Neural cell (in vitro differentiated cells): ENCODE measurements around the gene VPS26B. TPM values are rescaled to one million over a fixed set of nuclear protein-coding genes. Genes with fewer than 3 reads are reported as not detected.

Experiments
- H2AFZ ChIP-seq: fragments of 200-600, 300-800 bp; sonication (generic), shearing (Covaris generic); 2 replicates; pipeline ENCODE4 v1.6.0; 2014; ENCODE audit warnings: low read depth, mild to moderate bottlenecking, antibody characterized with exemption, low read length, moderate library complexity
- H3F3A ChIP-seq: fragments of 200-600 bp; shearing (Covaris generic); 2 replicates; pipeline ENCODE4 v1.6.1; 2016; ENCODE audit warnings: mild to moderate bottlenecking, moderate library complexity, mixed read lengths, antibody characterized with exemption, low read length; ENCODE audit not compliant: insufficient read depth, poor library complexity, severe bottlenecking
- H3K27ac ChIP-seq: fragments of 200-600, 300-800 bp; sonication (generic), shearing (Covaris generic); 2 replicates; pipeline ENCODE4 v1.5.1; 2014; ENCODE audit warnings: mild to moderate bottlenecking, low read length, moderate library complexity
- H3K27me3 ChIP-seq: fragments of 300-800, 200-600 bp; sonication (generic), shearing (Covaris generic); 2 replicates; pipeline ENCODE4 v1.6.0; 2014; ENCODE audit warnings: mild to moderate bottlenecking, low read depth, low read length, moderate library complexity; ENCODE audit not compliant: insufficient read depth
- H3K36me3 ChIP-seq: fragments of 300-800, 200-600 bp; sonication (generic), shearing (Covaris generic); 2 replicates; pipeline ENCODE4 v1.5.1; 2014; ENCODE audit warnings: mild to moderate bottlenecking, antibody characterized with exemption, low read length, moderate library complexity; ENCODE audit not compliant: insufficient read depth
- H3K4me2 ChIP-seq: fragments of 300-800, 200-600 bp; sonication (generic), shearing (Covaris generic); 2 replicates; pipeline ENCODE4 v1.6.0; 2014; ENCODE audit warnings: mild to moderate bottlenecking, low read length
- H3K4me3 ChIP-seq: fragments of 300-800, 200-600 bp; sonication (generic), shearing (Covaris generic); 2 replicates; pipeline ENCODE4 v1.5.1; 2014; ENCODE audit warnings: mild to moderate bottlenecking, low read length, moderate library complexity
- H3K79me2 ChIP-seq: fragments of 200-600 bp; shearing (Covaris generic); replicated peaks from 2 replicates; pipeline ENCODE4 v1.6.0; 2014; ENCODE audit warnings: mild to moderate bottlenecking, low read length, moderate library complexity; ENCODE audit not compliant: insufficient read depth
- H3K9ac ChIP-seq: fragments of 300-800, 200-600 bp; sonication (generic), shearing (Covaris generic); 2 replicates; pipeline ENCODE4 v1.6.1; 2016; ENCODE audit warnings: mild to moderate bottlenecking, low read length, mixed read lengths
- H3K9me2 ChIP-seq: fragments of 200-600 bp; shearing (Covaris generic); 2 replicates; pipeline ENCODE4 v1.6.1; 2016; ENCODE audit warnings: mild to moderate bottlenecking, low read length, mixed read lengths; ENCODE audit not compliant: insufficient read depth
- H3K9me3 ChIP-seq: fragments of 200-600, 300-800 bp; sonication (generic), shearing (Covaris generic); 2 replicates; pipeline ENCODE4 v1.6.1; 2016; ENCODE audit warnings: mild to moderate bottlenecking, mixed run types, low read length, moderate library complexity, mixed read lengths
- H4K20me1 ChIP-seq: fragments of 200-600 bp; shearing (Covaris generic); 2 replicates; pipeline ENCODE4 v1.6.1; 2016; ENCODE audit warnings: mild to moderate bottlenecking, mixed run types; ENCODE audit not compliant: insufficient read depth
- EZH2 ChIP-seq: fragments of 200-600, 300-800 bp; shearing (Covaris generic), sonication (generic); IDR thresholded peaks from 2 replicates; pipeline ENCODE4 v1.6.1; 2014; ENCODE audit warnings: antibody characterized with exemption, low read length, borderline replicate concordance, mild to moderate bottlenecking; ENCODE audit not compliant: insufficient read depth, poor library complexity, severe bottlenecking
- MXI1 ChIP-seq: fragments of 450-650 bp; conservative IDR thresholded peaks from 2 replicates; pipeline ENCODE4 v1.6.1; 2014; ENCODE audit warnings: antibody characterized with exemption, mild to moderate bottlenecking; ENCODE audit not compliant: poor library complexity, severe bottlenecking
- POLR2AphosphoS5 ChIP-seq: IDR thresholded peaks from 2 replicates; pipeline ENCODE4 v1.6.1; 2012
- RAD21 ChIP-seq: fragments of 450-650 bp; conservative IDR thresholded peaks from 2 replicates; pipeline ENCODE4 v1.6.1; 2014; ENCODE audit warnings: antibody characterized with exemption, mild to moderate bottlenecking, moderate library complexity
- SMC3 ChIP-seq: fragments of 450-650 bp; conservative IDR thresholded peaks from 2 replicates; pipeline ENCODE4 v1.6.1; 2014; ENCODE audit warnings: antibody characterized with exemption, mild to moderate bottlenecking, moderate library complexity; ENCODE audit not compliant: poor library complexity
- polyA plus RNA-seq: library from polyadenylated mRNA; depleted of rRNA; stranded (reverse); fragments of >200 nt; gene quantifications from 2 replicates; pipeline ENCODE4 v1.2.3, GENCODE V29; 2014
- TF ChIP-seq, protein P1 (sequence below): fragments of 450-650 bp; IDR thresholded peaks from 2 replicates; pipeline ENCODE4 v1.5.1; 2014; ENCODE audit warnings: antibody characterized with exemption, mild to moderate bottlenecking, moderate library complexity; ENCODE audit not compliant: poor library complexity, severe bottlenecking
- TF ChIP-seq, protein P2 (sequence below): IDR thresholded peaks from 2 replicates; pipeline ENCODE4 v1.6.1; 2012; ENCODE audit warnings: borderline replicate concordance

Gene VPS26B
- polyA plus RNA-seq, 1 donor from 2014 or later: 72.6 TPM

GRCh38 chr11:134275534-134276395, 51.3 kb downstream of the VPS26B start, which contains the start of gene GLB1L3:
Gene GLB1L3 (plus strand): TSS chr11:134276379. CDS start chr11:134276741, 362 bp downstream.
- Histone ChIP-seq H3F3A (no peaks in the 10 kb centered on the region), H3K27ac (no peak within 1 kb of the TSS), H3K27me3 (peaks cover 60% of the 10 kb centered on the region), H3K36me3 (no peaks in the 10 kb centered on the region), H3K4me2 (peak within 1 kb of the TSS; percentile 54), H3K4me3 (peak within 1 kb of the TSS; percentile 73), H4K20me1 (no peaks in the 10 kb centered on the region), H3K9me2 (no peaks in the 10 kb centered on the region), H3K9ac (peak within 1 kb of the TSS; percentile 46), H3K9me3 (peaks cover 5% of the 10 kb centered on the region), H2AFZ (peak within 1 kb of the TSS; percentile 28), H3K79me2 (no peaks in the 10 kb centered on the region)
- TF ChIP-seq RAD21: peak; percentile 37
- TF ChIP-seq SMC3: peak; percentile 50
- TF ChIP-seq, protein P1, sequence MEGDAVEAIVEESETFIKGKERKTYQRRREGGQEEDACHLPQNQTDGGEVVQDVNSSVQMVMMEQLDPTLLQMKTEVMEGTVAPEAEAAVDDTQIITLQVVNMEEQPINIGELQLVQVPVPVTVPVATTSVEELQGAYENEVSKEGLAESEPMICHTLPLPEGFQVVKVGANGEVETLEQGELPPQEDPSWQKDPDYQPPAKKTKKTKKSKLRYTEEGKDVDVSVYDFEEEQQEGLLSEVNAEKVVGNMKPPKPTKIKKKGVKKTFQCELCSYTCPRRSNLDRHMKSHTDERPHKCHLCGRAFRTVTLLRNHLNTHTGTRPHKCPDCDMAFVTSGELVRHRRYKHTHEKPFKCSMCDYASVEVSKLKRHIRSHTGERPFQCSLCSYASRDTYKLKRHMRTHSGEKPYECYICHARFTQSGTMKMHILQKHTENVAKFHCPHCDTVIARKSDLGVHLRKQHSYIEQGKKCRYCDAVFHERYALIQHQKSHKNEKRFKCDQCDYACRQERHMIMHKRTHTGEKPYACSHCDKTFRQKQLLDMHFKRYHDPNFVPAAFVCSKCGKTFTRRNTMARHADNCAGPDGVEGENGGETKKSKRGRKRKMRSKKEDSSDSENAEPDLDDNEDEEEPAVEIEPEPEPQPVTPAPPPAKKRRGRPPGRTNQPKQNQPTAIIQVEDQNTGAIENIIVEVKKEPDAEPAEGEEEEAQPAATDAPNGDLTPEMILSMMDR: peak; percentile 66
- TF ChIP-seq, protein P2, sequence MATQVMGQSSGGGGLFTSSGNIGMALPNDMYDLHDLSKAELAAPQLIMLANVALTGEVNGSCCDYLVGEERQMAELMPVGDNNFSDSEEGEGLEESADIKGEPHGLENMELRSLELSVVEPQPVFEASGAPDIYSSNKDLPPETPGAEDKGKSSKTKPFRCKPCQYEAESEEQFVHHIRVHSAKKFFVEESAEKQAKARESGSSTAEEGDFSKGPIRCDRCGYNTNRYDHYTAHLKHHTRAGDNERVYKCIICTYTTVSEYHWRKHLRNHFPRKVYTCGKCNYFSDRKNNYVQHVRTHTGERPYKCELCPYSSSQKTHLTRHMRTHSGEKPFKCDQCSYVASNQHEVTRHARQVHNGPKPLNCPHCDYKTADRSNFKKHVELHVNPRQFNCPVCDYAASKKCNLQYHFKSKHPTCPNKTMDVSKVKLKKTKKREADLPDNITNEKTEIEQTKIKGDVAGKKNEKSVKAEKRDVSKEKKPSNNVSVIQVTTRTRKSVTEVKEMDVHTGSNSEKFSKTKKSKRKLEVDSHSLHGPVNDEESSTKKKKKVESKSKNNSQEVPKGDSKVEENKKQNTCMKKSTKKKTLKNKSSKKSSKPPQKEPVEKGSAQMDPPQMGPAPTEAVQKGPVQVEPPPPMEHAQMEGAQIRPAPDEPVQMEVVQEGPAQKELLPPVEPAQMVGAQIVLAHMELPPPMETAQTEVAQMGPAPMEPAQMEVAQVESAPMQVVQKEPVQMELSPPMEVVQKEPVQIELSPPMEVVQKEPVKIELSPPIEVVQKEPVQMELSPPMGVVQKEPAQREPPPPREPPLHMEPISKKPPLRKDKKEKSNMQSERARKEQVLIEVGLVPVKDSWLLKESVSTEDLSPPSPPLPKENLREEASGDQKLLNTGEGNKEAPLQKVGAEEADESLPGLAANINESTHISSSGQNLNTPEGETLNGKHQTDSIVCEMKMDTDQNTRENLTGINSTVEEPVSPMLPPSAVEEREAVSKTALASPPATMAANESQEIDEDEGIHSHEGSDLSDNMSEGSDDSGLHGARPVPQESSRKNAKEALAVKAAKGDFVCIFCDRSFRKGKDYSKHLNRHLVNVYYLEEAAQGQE: no peak
- peak; percentile 20 for TF ChIP-seq MXI1
- TF ChIP-seq POLR2AphosphoS5: peak; percentile 66

- Histone ChIP-seq H3K27me3 (peaks cover 60% of the 10 kb centered on the region), H4K20me1 (no peaks in the 10 kb centered on the region), H3K4me3 (peak overlapping the region; percentile 73), H3K9ac (peak overlapping the region; percentile 46), H3K79me2 (no peaks in the 10 kb centered on the region), H3K27ac (no peak overlapping the region), H3K9me2 (no peaks in the 10 kb centered on the region), H3F3A (no peaks in the 10 kb centered on the region), H3K36me3 (no peaks in the 10 kb centered on the region), H3K9me3 (peaks cover 5% of the 10 kb centered on the region), H3K4me2 (peak overlapping the region; percentile 54), H2AFZ (peak overlapping the region; percentile 28)
- TF ChIP-seq RAD21 (no peak), EZH2 (peak; percentile 84), MXI1 (peak; percentile 9)
- TF ChIP-seq, protein P1: peak; percentile 41
These were observed 52.1 kb downstream of the VPS26B start for GRCh38 chr11:134276396-134277182.
